HepG2 (cell line): ENCODE results near the gene MREG. TPM values are rescaled to one million over a fixed set of nuclear protein-coding genes. Genes with fewer than 3 reads are reported as not detected.

Source experiments
- ATAC-seq: fragments of 200-7000 bp; cut with Tn5 transposase; 3 replicates; pipeline ENCODE4 v1.9.1; 2020; ENCODE audit warnings: mild to moderate bottlenecking, moderate library complexity
- BruUV-seq: library from RNA; stranded (reverse); fragments of 400-500 nt; replicated peaks from 2 replicates; lab custom pipeline; 2021; lab: Mats Ljungman, UMichigan
- CTCF ChIA-PET: fragments of 300-600 bp; formaldehyde crosslinking; extraction: SDS; loops from one replicate; lab custom pipeline; 2021; ENCODE audit warnings: low total read pairs, inconsistent platforms, low intra/inter-chr PET ratio; lab: Yijun Ruan, JAX
- POLR2A ChIA-PET: fragments of 350-600 bp; sonication (Branson Sonifier 250); formaldehyde crosslinking; loops from one replicate; lab custom pipeline; 2020; ENCODE audit warnings: antibody characterized with exemption, inconsistent platforms; lab: Yijun Ruan, JAX
- DNase-seq: peaks from one replicate; pipeline ENCODE4 v3.0.0-alpha.2; 2015; ENCODE audit warnings: low spot score
- FAIRE-seq: peaks from 3 replicates; lab custom pipeline; 2011; peaks lifted over from hg19 to GRCh38; lab: Jason Lieb, UNC
- H2AFZ ChIP-seq: one replicate; pipeline ENCODE4 v1.6.1; 2011; ENCODE audit warnings: low read length, inconsistent platforms
- H3K27ac ChIP-seq: fragments of 300-600 bp; 3 replicates; pipeline ENCODE4 v1.8.0; 2011; ENCODE audit warnings: mixed run types, mild to moderate bottlenecking, mixed read lengths, low read length, inconsistent platforms; ENCODE audit not compliant: insufficient read depth; ENCODE audit errors: extremely low read length
- H3K27me3 ChIP-seq, 2 experiments: fragments of 200-600 bp in 1 of 2; 2 replicates in 1 of 2; 3 replicates in 1 of 2; pipeline versions ENCODE4 v1.6.0 to v1.8.0; 2011; ENCODE audit warnings: low read length in 2 of 2, mild to moderate bottlenecking in 2 of 2, moderate library complexity in 2 of 2, inconsistent platforms in 1 of 2; ENCODE audit not compliant: insufficient read depth in 2 of 2, control insufficient read depth in 1 of 2
- H3K36me3 ChIP-seq, 2 experiments: fragments of 200-600 bp in 1 of 2; replicated peaks in 1 of 2; 2 replicates in 1 of 2; 3 replicates in 1 of 2; pipeline versions ENCODE4 v1.5.1 to v1.8.0; 2011; ENCODE audit warnings: low read length in 2 of 2, inconsistent platforms in 1 of 2; ENCODE audit not compliant: insufficient read depth in 2 of 2, control insufficient read depth in 1 of 2
- H3K4me1 ChIP-seq: 2 replicates; pipeline ENCODE4 v1.5.1; 2012; ENCODE audit warnings: low read length, inconsistent platforms; ENCODE audit not compliant: insufficient read depth
- H3K4me2 ChIP-seq: 2 replicates; pipeline ENCODE4 v1.6.0; 2011; ENCODE audit warnings: low read depth, low read length, inconsistent platforms
- H3K4me3 ChIP-seq, 3 experiments: fragments of 200-600 bp in 1 of 3; sonication (generic), shearing (Covaris generic) in 1 of 3; replicated peaks in 1 of 3; 2 replicates each; pipeline ENCODE4 v1.5.1; 2011 to 2016; ENCODE audit warnings: low read length in 3 of 3, inconsistent platforms in 2 of 3, low read depth in 2 of 3, mild to moderate bottlenecking in 2 of 3, control low read depth in 1 of 3, mixed read lengths in 1 of 3; ENCODE audit not compliant: insufficient read depth in 1 of 3
- H3K79me2 ChIP-seq: one replicate; pipeline ENCODE4 v1.6.1; 2011; ENCODE audit warnings: low read length, inconsistent platforms; ENCODE audit not compliant: insufficient read depth
- H3K9ac ChIP-seq: 2 replicates; pipeline ENCODE4 v1.6.0; 2011; ENCODE audit warnings: mild to moderate bottlenecking, low read depth, low read length, inconsistent platforms; ENCODE audit not compliant: insufficient read depth
- H3K9me3 ChIP-seq: 2 replicates; pipeline ENCODE4 v1.5.1; 2012; ENCODE audit warnings: mild to moderate bottlenecking, low read length
- H4K20me1 ChIP-seq: 2 replicates; pipeline ENCODE4 v1.6.0; 2011; ENCODE audit warnings: inconsistent platforms, mild to moderate bottlenecking, low read length, moderate library complexity; ENCODE audit not compliant: insufficient read depth
- AHDC1 ChIP-seq: sonication (generic); formaldehyde crosslinking; IDR thresholded peaks from 2 replicates; pipeline ENCODE4 v1.5.1; 2020; ENCODE audit warnings: mild to moderate bottlenecking, missing genetic modification reagents, borderline replicate concordance
- FOXJ3 ChIP-seq: sonication (generic); formaldehyde crosslinking; IDR thresholded peaks from 2 replicates; pipeline ENCODE4 v1.4.0; 2020; ENCODE audit warnings: missing genetic modification reagents, mild to moderate bottlenecking, borderline replicate concordance
- FOXM1 ChIP-seq: sonication (generic); formaldehyde crosslinking; IDR thresholded peaks from 2 replicates; pipeline ENCODE4 v1.5.0; 2020; ENCODE audit warnings: missing genetic modification reagents
- GPBP1L1 ChIP-seq: sonication (generic); formaldehyde crosslinking; IDR thresholded peaks from 2 replicates; pipeline ENCODE4 v1.5.0; 2020; ENCODE audit warnings: mild to moderate bottlenecking, missing genetic modification reagents
- NCOR1 ChIP-seq: fragments of 200-600 bp; sonication (generic); IDR thresholded peaks from 2 replicates; pipeline ENCODE4 v1.7.0; 2017; ENCODE audit warnings: antibody characterized with exemption, low read length, borderline replicate concordance
- RFX5 ChIP-seq: IDR thresholded peaks from 2 replicates; pipeline ENCODE4 v1.6.1; 2011; ENCODE audit warnings: low read depth, low read length, improper control_type of control experiment
- SOX6 ChIP-seq, 2 experiments: fragments of 450-650 bp in 1 of 2; sonication (generic) in 1 of 2; formaldehyde crosslinking in 1 of 2; IDR thresholded peaks; 2 replicates each; pipeline versions ENCODE4 v1.4.0 to v1.6.1; 2017 to 2020; ENCODE audit warnings: antibody characterized with exemption in 1 of 2, mild to moderate bottlenecking in 1 of 2, missing genetic modification reagents in 1 of 2
- ZNF350 ChIP-seq: sonication (generic); formaldehyde crosslinking; IDR thresholded peaks from 2 replicates; pipeline ENCODE4 v1.4.0; 2020; ENCODE audit warnings: mild to moderate bottlenecking, low read depth, missing genetic modification reagents, borderline replicate concordance
- ZNF468 ChIP-seq: sonication (generic); formaldehyde crosslinking; IDR thresholded peaks from 2 replicates; pipeline ENCODE4 v1.8.0; 2022; ENCODE audit warnings: mild to moderate bottlenecking, moderate library complexity, missing genetic modification reagents
- ZNF496 ChIP-seq: sonication (generic); formaldehyde crosslinking; IDR thresholded peaks from 2 replicates; pipeline ENCODE4 v1.8.1; 2023; ENCODE audit warnings: mild to moderate bottlenecking, moderate library complexity, missing genetic modification reagents; ENCODE audit not compliant: insufficient replicate concordance
- ZNF558 ChIP-seq: sonication (generic); formaldehyde crosslinking; IDR thresholded peaks from 2 replicates; pipeline ENCODE4 v1.9.0; 2022; ENCODE audit warnings: mild to moderate bottlenecking, missing genetic modification reagents, borderline replicate concordance
- ZNF570 ChIP-seq: sonication (generic); formaldehyde crosslinking; IDR thresholded peaks from 2 replicates; pipeline ENCODE4 v1.4.0; 2020; ENCODE audit warnings: mild to moderate bottlenecking, missing genetic modification reagents, borderline replicate concordance
- WGBS: methylation state at CpG from one replicate; pipeline ENCODE4 v1.1.6; 2017; ENCODE audit warnings: low lambda C conversion rate; 5-methylcytosine and 5-hydroxymethylcytosine counted together
- in situ Hi-C: cut with HindIII; loops from 2 replicates; pipeline ENCODE4 v1.10.0; 2017; ENCODE audit warnings: low pct_unique_long_range_greater_than_20kb; ENCODE audit not compliant: extremely low pct_ligation_motif_present
- intact Hi-C: fragments of 100-400 bp; cut with micrococcal nuclease; formaldehyde crosslinking; loops from one replicate; pipeline ENCODE4 v1.10.0; 2022; ENCODE audit not compliant: unreplicated experiment
- polyA plus RNA-seq, 8 experiments: library from polyadenylated mRNA; depleted of rRNA in 3 of 8; stranded (reverse) in 7 of 8; unstranded in 1 of 8; fragments of >200 nt; fragmentation: Illumina TruSeq in 4 of 8; extraction: Trizol in 4 of 8; gene quantifications; 2 replicates each; pipeline versions ENCODE4 v1.2.1 to v1.2.3, GENCODE V29; 2011 to 2016; ENCODE audit warnings: low read depth in 4 of 8, missing spikeins in 1 of 8, mixed read lengths in 1 of 8; ENCODE audit not compliant: insufficient read depth in 1 of 8
- total RNA-seq, 5 experiments: library from RNA; depleted of rRNA; stranded (reverse); fragments of >200 nt; fragmentation: Illumina TruSeq; extraction: Trizol; gene quantifications; 2 replicates each; pipeline ENCODE4 v1.2.3, GENCODE V29; 2016; ENCODE audit warnings: low read depth in 1 of 5
- TF ChIP-seq, protein P1 (sequence below): sonication (generic); formaldehyde crosslinking; IDR thresholded peaks from 2 replicates; pipeline ENCODE4 v1.4.0; 2020; ENCODE audit warnings: low read depth, missing genetic modification reagents

Gene MREG
- total and polyA plus RNA-seq, 2 of the 13 experiments (the other 11 are each of a cell fraction or from before 2014, with no cell fraction given) = 7.5 to 23.3 TPM

DNA sequence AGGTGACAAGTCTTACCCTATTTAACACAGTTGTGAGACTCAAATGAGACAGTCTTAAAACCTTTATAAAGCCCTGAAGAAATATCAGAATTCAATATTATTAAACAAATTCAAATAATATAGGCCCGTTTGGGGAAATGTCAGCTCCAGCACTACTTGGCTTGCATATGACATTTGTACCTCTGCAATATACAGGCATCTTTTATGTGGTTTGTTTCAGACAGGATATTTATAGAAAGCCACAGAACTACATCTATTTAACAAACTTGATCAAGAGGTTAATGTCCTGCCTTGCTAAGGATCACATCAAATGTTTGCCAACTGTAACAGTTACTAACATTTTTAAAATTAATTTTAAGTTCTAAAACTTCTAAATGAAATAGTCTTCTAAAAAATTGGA is 3.2 kb upstream of the MREG start:
- ATAC-seq = no peak
- Histone ChIP-seq H3K9ac (no peak overlapping the region), H2AFZ (no peak overlapping the region), H3K27me3 (no peaks in the 10 kb centered on the region), H3K4me1 (peaks cover 16% of the 10 kb centered on the region), H3K4me2 (no peak overlapping the region), H3K27ac (no peak overlapping the region), H3K4me3 (no peak overlapping the region), H3K36me3 (peaks cover 0 to 22% of the 10 kb centered on the region in 2 experiments; a peak in 2 of 5 replicates), H3K9me3 (no peaks in the 10 kb centered on the region), H3K79me2 (peaks cover 15% of the 10 kb centered on the region), H4K20me1 (no peaks in the 10 kb centered on the region)
- BruUV-seq = no TSS peak
- CTCF ChIA-PET = no interaction called here
- no peak for DNase-seq
- POLR2A ChIA-PET = interaction anchor here (1.4 kb wide), 1 partner anchor 91 kb away, joined by 3 read pairs; no protein-coding TSS in a partner anchor
- FAIRE-seq = no peak
- 94% methylated on average over 1 of the region's 1 CpG for WGBS
- intact Hi-C loops = no loop called here
- no peak for TF ChIP-seq AHDC1 (CRISPR knock-in tag)
- TF ChIP-seq ZNF558 (CRISPR knock-in tag) = no peak
- no peak for TF ChIP-seq GPBP1L1 (CRISPR knock-in tag)
- TF ChIP-seq SOX6 (IDR thresholded peaks at IDR 0.05) = no peak
- TF ChIP-seq SOX6 (CRISPR knock-in tag; IDR thresholded peaks at IDR 0.05) = no peak
- TF ChIP-seq ZNF468 (CRISPR knock-in tag) = no peak
- no peak for TF ChIP-seq FOXJ3 (CRISPR knock-in tag)
- TF ChIP-seq NCOR1 = no peak
- no peak for TF ChIP-seq FOXM1 (CRISPR knock-in tag)
- no peak for TF ChIP-seq ZNF350 (CRISPR knock-in tag)
- no peak for TF ChIP-seq ZNF570 (CRISPR knock-in tag)
- TF ChIP-seq ZNF496 (CRISPR knock-in tag) = no peak
- TF ChIP-seq, protein P1, sequence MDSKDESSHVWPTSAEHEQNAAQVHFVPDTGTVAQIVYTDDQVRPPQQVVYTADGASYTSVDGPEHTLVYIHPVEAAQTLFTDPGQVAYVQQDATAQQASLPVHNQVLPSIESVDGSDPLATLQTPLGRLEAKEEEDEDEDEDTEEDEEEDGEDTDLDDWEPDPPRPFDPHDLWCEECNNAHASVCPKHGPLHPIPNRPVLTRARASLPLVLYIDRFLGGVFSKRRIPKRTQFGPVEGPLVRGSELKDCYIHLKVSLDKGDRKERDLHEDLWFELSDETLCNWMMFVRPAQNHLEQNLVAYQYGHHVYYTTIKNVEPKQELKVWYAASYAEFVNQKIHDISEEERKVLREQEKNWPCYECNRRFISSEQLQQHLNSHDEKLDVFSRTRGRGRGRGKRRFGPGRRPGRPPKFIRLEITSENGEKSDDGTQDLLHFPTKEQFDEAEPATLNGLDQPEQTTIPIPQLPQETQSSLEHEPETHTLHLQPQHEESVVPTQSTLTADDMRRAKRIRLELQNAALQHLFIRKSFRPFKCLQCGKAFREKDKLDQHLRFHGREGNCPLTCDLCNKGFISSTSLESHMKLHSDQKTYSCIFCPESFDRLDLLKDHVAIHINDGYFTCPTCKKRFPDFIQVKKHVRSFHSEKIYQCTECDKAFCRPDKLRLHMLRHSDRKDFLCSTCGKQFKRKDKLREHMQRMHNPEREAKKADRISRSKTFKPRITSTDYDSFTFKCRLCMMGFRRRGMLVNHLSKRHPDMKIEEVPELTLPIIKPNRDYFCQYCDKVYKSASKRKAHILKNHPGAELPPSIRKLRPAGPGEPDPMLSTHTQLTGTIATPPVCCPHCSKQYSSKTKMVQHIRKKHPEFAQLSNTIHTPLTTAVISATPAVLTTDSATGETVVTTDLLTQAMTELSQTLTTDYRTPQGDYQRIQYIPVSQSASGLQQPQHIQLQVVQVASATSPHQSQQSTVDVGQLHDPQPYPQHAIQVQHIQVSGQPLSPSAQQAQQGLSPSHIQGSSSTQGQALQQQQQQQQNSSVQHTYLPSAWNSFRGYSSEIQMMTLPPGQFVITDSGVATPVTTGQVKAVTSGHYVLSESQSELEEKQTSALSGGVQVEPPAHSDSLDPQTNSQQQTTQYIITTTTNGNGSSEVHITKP = no peak
- TF ChIP-seq RFX5 = no peak
- in situ Hi-C loops = no loop called here
